MM.1S (cell line): ENCODE results near the gene DISP3.

Experiments
- DNase-seq: peaks from one replicate; pipeline ENCODE4 v3.0.0-alpha.2; 2015
- H2AFZ ChIP-seq: fragments of 300-600 bp; sonication (generic); 2 replicates; pipeline ENCODE4 v1.6.0; 2016; ENCODE audit warnings: antibody characterized with exemption, low read length
- H3F3A ChIP-seq: fragments of 300-600 bp; sonication (generic); 2 replicates; pipeline ENCODE4 v1.6.1; 2016; ENCODE audit warnings: mild to moderate bottlenecking, antibody characterized with exemption, low read length, moderate library complexity, mixed read lengths; ENCODE audit not compliant: insufficient read depth
- H3K27ac ChIP-seq: fragments of 300-600 bp; sonication (generic); 2 replicates; pipeline ENCODE4 v1.5.1; 2016; ENCODE audit warnings: mild to moderate bottlenecking, low read length
- H3K27me3 ChIP-seq: fragments of 300-600 bp; sonication (generic); replicated peaks from 2 replicates; pipeline ENCODE4 v1.6.0; 2016; ENCODE audit warnings: low read length; ENCODE audit not compliant: insufficient read depth
- H3K36me3 ChIP-seq: fragments of 300-600 bp; sonication (generic); replicated peaks from 2 replicates; pipeline ENCODE4 v1.6.1; 2016; ENCODE audit warnings: mild to moderate bottlenecking, low read length, mixed read lengths; ENCODE audit not compliant: insufficient read depth
- H3K4me1 ChIP-seq: fragments of 300-600 bp; sonication (generic); 2 replicates; pipeline ENCODE4 v1.6.1; 2016; ENCODE audit warnings: low read length, mixed read lengths
- H3K4me2 ChIP-seq: fragments of 300-600 bp; sonication (generic); 2 replicates; pipeline ENCODE4 v1.6.0; 2016; ENCODE audit warnings: low read depth, low read length
- H3K4me3 ChIP-seq: fragments of 300-600 bp; sonication (generic); 2 replicates; pipeline ENCODE4 v1.5.1; 2016; ENCODE audit warnings: low read length, mixed read lengths
- H3K79me2 ChIP-seq: fragments of 300-600 bp; sonication (generic); 2 replicates; pipeline ENCODE4 v1.6.1; 2016; ENCODE audit warnings: mixed run types, low read length, mixed read lengths
- H3K9ac ChIP-seq: fragments of 300-600 bp; sonication (generic); 2 replicates; pipeline ENCODE4 v1.6.1; 2016; ENCODE audit warnings: low read length, mixed read lengths
- H3K9me2 ChIP-seq: fragments of 300-600 bp; sonication (generic); replicated peaks from 2 replicates; pipeline ENCODE4 v1.6.1; 2016; ENCODE audit warnings: mild to moderate bottlenecking, low read length, mixed read lengths; ENCODE audit not compliant: insufficient read depth
- H3K9me3 ChIP-seq: fragments of 300-600 bp; sonication (generic); replicated peaks from 2 replicates; pipeline ENCODE4 v1.6.1; 2016; ENCODE audit warnings: mild to moderate bottlenecking, low read length, mixed read lengths; ENCODE audit not compliant: insufficient read depth
- H4K20me1 ChIP-seq: fragments of 300-600 bp; sonication (generic); 2 replicates; pipeline ENCODE4 v1.6.1; 2016; ENCODE audit warnings: mild to moderate bottlenecking, low read length, moderate library complexity, mixed read lengths; ENCODE audit not compliant: insufficient read depth
- EZH2 ChIP-seq: fragments of 300-600 bp; sonication (generic); optimal IDR thresholded peaks from 2 replicates; pipeline ENCODE3; 2017; ENCODE audit warnings: low read depth, mild to moderate bottlenecking, antibody characterized with exemption, low read length, mixed read lengths
- EZH2phosphoT487 ChIP-seq: fragments of 300-600 bp; sonication (generic); IDR thresholded peaks from 2 replicates; pipeline ENCODE4 v1.6.1; 2018; ENCODE audit warnings: antibody characterized with exemption, low read length
- TF ChIP-seq, protein P1 (sequence below): fragments of 300-600 bp; sonication (generic); IDR thresholded peaks from 2 replicates; pipeline ENCODE4 v1.5.1; 2016; ENCODE audit warnings: antibody characterized with exemption, low read length, mixed read lengths

The DISP3 gene

DNA sequence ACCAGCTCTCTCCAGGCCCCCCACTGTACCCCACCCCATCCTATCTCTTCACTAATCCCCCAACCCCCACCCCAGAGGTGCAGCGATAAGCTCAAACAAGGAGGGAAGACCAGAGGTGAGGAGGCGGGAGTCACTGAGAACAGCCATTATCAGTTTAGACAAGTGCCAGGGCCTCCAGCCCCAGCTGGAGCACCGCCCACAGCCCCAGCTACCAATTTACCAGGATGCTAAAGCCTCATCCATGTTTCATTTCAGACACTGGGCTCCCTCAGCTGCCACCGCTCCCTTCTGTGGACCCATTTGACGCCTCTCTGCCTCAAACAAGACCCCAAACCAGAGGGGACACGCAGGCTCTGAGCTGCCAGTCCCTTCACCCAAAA lies 80.6 kb downstream of the DISP3 start:
- DNase-seq = no peak
- H3K79me2 ChIP-seq = no peaks in the 10 kb centered on the region

DNA sequence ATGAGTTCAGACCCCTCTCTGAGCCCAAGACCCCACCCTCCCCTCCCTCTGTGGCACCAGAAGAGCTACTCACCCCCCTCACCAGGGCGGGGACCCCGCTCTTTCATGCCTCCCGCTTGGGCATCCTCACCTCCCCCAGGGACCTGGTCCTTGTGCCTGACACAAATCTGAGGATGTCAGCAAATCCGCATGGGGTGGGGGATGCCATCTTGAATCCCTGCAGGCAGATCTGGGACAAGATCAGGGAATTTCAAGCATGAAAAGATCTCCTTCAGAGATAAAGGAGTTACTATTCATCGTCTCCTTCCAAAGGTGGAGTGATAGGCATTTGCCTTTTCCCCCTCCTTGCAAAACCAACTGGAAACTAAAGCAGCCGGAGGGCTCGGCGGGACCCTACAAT lies 81.1 kb downstream of the DISP3 start:
- peaks cover 5% of the 10 kb centered on the region; the same call in 1 of the 2 replicates for H3F3A ChIP-seq
- TF ChIP-seq EZH2phosphoT487 (no peak), EZH2 (no peak)
- TF ChIP-seq, protein P1, sequence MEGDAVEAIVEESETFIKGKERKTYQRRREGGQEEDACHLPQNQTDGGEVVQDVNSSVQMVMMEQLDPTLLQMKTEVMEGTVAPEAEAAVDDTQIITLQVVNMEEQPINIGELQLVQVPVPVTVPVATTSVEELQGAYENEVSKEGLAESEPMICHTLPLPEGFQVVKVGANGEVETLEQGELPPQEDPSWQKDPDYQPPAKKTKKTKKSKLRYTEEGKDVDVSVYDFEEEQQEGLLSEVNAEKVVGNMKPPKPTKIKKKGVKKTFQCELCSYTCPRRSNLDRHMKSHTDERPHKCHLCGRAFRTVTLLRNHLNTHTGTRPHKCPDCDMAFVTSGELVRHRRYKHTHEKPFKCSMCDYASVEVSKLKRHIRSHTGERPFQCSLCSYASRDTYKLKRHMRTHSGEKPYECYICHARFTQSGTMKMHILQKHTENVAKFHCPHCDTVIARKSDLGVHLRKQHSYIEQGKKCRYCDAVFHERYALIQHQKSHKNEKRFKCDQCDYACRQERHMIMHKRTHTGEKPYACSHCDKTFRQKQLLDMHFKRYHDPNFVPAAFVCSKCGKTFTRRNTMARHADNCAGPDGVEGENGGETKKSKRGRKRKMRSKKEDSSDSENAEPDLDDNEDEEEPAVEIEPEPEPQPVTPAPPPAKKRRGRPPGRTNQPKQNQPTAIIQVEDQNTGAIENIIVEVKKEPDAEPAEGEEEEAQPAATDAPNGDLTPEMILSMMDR = no peak
- H3K9me3 ChIP-seq = no peaks in the 10 kb centered on the region
- no peak overlapping the region for H3K27ac ChIP-seq
- H3K27me3 ChIP-seq = peaks cover 42% of the 10 kb centered on the region
- no peaks in the 10 kb centered on the region for H4K20me1 ChIP-seq
- no peak overlapping the region for H3K9ac ChIP-seq
- no peaks in the 10 kb centered on the region for H3K79me2 ChIP-seq
- H3K4me2 ChIP-seq = no peak overlapping the region
- H3K4me1 ChIP-seq = peaks cover 22% of the 10 kb centered on the region
- H3K36me3 ChIP-seq = no peaks in the 10 kb centered on the region
- no peak overlapping the region for H2AFZ ChIP-seq
- no peak overlapping the region for H3K4me3 ChIP-seq
- DNase-seq = no peak
- no peaks in the 10 kb centered on the region for H3K9me2 ChIP-seq

More for the DNA sequence above, 80.6 kb downstream of the DISP3 start:
- no peak overlapping the region for H3K9ac ChIP-seq
- no peaks in the 10 kb centered on the region for H3K9me2 ChIP-seq
- H3K4me2 ChIP-seq = no peak overlapping the region
- no peak overlapping the region for H2AFZ ChIP-seq
- H4K20me1 ChIP-seq = no peaks in the 10 kb centered on the region
- H3K4me1 ChIP-seq = peaks cover 17% of the 10 kb centered on the region
- no peak overlapping the region for H3K27ac ChIP-seq
- H3K27me3 ChIP-seq = peaks cover 47% of the 10 kb centered on the region
- peaks cover 5% of the 10 kb centered on the region; the same call in 1 of the 2 replicates for H3F3A ChIP-seq
- no peaks in the 10 kb centered on the region for H3K36me3 ChIP-seq
- H3K9me3 ChIP-seq = no peaks in the 10 kb centered on the region
- no peak overlapping the region for H3K4me3 ChIP-seq
- no peak for TF ChIP-seq EZH2phosphoT487
- TF ChIP-seq, protein P1 = no peak
- TF ChIP-seq EZH2 = no peak

GRCh38 chr1:11561740-11562139 lies 82.8 kb downstream of the DISP3 start:
- DNase-seq = no peak
- Histone ChIP-seq H3K4me3 (no peak overlapping the region), H4K20me1 (no peaks in the 10 kb centered on the region), H2AFZ (no peak overlapping the region), H3F3A (peaks cover 14% of the 10 kb centered on the region), H3K79me2 (no peaks in the 10 kb centered on the region), H3K36me3 (no peaks in the 10 kb centered on the region), H3K4me2 (no peak overlapping the region), H3K27me3 (peaks cover 26% of the 10 kb centered on the region), H3K9ac (no peak overlapping the region), H3K4me1 (peaks cover 38% of the 10 kb centered on the region), H3K9me2 (no peaks in the 10 kb centered on the region), H3K9me3 (no peaks in the 10 kb centered on the region), H3K27ac (no peak overlapping the region)
- TF ChIP-seq EZH2phosphoT487 (no peak), EZH2 (no peak)
- TF ChIP-seq, protein P1 = no peak

DNA sequence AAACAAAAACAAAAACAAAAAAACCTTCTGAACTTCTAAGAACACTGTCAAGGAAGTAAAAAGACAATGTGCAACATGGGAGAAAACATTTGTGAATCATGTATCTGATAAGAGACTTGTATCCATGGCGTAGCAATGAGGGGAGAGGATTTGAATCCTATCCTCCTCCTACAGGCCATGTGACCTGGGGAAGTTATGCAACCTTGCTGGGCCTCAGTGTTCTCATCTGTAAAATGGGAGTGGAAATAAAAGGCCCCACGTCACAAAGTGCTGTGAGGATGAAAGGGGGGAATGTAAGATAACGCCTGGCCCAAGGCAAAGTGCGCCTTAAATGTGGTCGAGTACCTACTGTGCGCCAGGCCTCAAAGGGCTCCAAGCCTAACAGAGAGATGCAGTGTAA lies 83.7 kb downstream of the DISP3 start:
- H3K27ac ChIP-seq = no peak overlapping the region
- H4K20me1 ChIP-seq = no peaks in the 10 kb centered on the region
- no peak overlapping the region for H3K9ac ChIP-seq
- H3K9me3 ChIP-seq = no peaks in the 10 kb centered on the region
- peaks cover 21% of the 10 kb centered on the region for H3F3A ChIP-seq
- no peak overlapping the region for H2AFZ ChIP-seq
- DNase-seq = no peak
- H3K9me2 ChIP-seq = no peaks in the 10 kb centered on the region
- H3K36me3 ChIP-seq = no peaks in the 10 kb centered on the region
- H3K4me1 ChIP-seq = peaks cover 48% of the 10 kb centered on the region
- H3K4me3 ChIP-seq = no peak overlapping the region
- H3K79me2 ChIP-seq = no peaks in the 10 kb centered on the region
- H3K4me2 ChIP-seq = no peak overlapping the region
- peaks cover 17% of the 10 kb centered on the region for H3K27me3 ChIP-seq
- TF ChIP-seq, protein P1 = no peak
- TF ChIP-seq EZH2 = no peak
- no peak for TF ChIP-seq EZH2phosphoT487
